GM12874 (cell line): Measurements from ENCODE around the gene DIP2B.

ENCODE experiments used
- TF ChIP-seq, protein P1 (sequence below): IDR thresholded peaks from 2 replicates; pipeline ENCODE4 v1.5.1; 2011; ENCODE audit warnings: low read depth, mild to moderate bottlenecking, control low read depth, low read length, moderate library complexity; ENCODE audit not compliant: insufficient read depth

Gene DIP2B

GRCh38 chr12:50619610-50619958 lies 114.8 kb downstream of the DIP2B start:
- TF ChIP-seq, protein P1, sequence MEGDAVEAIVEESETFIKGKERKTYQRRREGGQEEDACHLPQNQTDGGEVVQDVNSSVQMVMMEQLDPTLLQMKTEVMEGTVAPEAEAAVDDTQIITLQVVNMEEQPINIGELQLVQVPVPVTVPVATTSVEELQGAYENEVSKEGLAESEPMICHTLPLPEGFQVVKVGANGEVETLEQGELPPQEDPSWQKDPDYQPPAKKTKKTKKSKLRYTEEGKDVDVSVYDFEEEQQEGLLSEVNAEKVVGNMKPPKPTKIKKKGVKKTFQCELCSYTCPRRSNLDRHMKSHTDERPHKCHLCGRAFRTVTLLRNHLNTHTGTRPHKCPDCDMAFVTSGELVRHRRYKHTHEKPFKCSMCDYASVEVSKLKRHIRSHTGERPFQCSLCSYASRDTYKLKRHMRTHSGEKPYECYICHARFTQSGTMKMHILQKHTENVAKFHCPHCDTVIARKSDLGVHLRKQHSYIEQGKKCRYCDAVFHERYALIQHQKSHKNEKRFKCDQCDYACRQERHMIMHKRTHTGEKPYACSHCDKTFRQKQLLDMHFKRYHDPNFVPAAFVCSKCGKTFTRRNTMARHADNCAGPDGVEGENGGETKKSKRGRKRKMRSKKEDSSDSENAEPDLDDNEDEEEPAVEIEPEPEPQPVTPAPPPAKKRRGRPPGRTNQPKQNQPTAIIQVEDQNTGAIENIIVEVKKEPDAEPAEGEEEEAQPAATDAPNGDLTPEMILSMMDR: no peak

DNA sequence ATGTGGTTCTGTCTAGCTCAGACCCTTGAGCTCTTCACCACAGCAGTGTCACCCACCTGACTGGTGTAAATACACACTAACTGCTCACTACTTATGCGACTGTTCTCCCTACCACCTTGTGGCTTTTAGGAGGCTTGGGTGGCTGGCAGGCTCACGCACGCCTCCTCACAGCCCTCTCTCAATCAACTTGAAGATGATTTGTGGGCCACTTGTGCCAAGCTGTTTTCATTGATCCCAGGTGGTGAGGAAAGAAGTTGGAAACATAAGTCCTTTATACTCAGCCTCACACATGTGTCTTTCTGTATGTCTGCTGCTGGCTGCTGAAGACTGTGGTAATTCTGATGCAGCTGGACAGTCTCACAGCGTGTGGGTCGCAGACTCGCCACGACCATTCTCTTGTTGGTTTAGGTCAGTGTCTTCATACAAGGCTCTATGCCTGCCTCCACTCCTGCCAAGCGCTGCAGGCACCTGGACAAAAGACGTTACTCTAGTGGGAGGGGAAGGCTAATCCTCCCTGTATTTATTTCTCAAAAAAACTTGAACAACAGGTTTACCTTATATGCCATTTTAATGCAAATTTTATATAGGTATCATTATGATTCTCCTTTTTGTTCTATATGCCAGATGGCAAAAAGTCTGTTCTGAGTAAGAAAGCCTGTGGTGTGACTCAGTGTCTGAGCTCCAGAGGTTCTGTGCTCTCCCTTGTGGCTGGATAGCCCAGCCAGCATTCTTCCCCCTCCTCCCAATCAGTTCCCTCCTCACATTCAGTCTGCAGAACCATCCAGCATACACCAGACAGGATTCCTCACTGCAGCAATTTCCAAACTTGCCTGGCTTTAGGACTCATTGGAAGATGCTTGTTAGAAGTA lies 115.6 kb downstream of the DIP2B start:
- TF ChIP-seq, protein P1: no peak

DNA sequence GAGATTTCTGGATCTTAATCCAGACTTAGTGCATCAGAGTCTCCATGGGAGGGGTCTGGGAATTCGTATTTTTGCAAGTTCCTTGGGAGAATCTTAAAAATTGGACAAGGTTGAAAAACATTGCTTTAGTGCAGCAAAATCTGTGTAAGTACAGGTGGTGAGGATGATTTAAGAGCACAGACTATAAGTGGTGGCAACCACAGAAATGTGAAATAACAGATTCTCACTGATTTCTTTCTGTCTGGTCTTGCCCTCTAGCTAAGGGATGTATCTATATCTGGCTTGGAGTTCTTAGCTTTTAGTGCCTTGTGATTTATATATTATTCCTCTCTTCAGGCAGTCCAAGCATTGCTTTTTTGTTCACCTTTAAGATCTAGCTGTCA lies 116.2 kb downstream of the DIP2B start:
- TF ChIP-seq, protein P1: no peak

DNA sequence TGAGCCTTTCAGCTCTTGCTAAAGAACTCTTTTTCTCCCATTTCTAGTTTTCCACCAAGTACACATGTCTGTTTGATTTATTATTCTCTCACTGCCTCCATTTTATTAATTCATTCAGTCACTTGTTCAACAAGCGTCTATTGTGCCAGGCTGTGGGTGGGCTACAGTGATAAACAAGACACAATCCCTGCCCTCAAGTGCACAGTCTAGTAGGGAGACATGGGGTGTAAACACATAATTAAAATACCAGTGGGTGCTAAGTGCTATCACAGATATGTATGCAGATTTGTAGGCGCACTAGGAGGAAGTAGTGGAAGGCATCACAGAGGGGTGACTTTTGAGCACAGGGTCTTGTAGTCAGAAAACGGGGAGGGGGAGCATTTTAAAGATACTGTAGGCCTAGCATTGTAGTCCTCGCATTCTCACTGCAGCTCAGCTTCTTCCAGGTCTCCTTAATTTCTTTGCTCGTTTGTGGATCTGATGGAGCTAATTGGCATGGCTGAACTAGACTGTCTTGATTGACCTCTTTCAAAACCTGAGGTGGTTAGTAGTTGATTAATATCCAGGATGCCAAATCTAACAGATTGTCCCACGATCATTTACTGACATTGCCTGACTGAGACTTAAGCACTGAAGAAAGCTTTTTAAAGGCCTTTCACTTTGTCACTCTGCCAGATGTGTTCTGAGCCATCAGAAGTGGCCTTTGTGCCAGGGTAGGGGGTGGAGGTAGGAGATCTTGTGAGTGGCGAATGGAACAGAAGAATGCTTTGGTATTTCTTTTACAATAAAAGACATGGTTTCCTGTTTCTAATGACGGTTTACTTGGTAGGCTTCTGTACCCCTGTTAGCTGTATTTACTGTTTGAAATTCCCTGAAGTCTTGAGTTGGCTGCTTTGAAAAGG lies 116.9 kb downstream of the DIP2B start:
- TF ChIP-seq, protein P1: no peak

DNA sequence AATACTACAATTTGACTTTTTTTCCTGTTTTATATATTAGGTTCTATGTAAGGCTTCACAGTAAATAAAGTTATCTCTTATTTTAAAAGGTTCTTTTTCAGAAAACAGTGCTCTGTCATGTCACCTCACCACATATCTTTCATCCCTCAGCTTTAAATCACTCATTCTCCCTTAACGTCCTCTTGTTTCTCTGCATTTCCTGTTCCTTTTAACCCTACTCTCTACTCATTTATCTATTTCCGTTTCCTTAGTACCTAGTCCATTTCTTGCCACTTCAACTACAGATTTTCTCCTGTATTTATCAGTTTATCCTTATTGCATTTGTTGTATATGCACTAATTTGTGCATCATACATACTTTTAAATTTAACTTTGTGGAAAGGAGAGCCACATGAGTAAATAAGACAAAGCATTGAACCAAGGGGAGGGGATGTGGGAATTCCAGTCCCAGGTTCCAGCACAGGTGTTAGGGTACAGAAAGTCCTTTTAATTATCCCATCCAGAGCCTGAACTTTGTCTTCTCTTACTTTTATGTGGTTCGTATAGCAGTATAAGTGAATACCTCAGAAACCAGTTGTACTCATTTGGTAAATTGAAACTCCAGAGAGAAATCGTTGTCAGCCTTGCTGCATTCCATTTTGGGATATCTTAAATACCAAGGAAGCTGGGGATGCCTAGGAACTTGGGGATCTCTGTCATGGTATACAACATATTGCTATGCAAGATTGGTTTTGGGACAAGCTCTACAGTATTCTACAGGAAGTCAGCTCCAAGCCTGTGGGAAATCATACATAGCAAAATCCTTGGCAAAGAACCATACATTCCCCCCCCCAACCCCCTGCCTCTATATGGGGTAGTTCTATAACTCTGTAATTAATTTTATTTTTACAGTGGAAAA lies 120.5 kb downstream of the DIP2B start:
- TF ChIP-seq, protein P1: no peak

DNA sequence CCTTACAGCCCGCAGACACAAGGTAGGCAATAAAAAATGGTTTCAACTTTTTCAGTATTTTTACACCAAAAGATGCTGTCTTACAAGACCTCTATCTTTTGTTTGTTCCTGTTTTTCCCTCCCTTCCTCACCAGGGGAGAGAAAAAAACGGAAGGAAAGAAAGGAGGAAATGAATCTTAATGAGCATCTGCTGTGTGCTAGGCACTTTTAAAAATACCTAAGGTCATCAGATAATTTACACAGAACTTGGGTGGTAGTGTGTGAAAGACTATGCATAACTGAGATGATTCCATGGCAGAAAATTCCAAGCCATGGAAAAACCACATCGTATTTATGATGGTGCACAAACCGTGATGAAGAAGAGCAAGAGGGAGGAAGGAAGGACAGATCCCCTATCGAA lies 121.2 kb downstream of the DIP2B start:
- TF ChIP-seq, protein P1: no peak
